ENCODE results near the gene DDX17.

DDX17 gene

DNA sequence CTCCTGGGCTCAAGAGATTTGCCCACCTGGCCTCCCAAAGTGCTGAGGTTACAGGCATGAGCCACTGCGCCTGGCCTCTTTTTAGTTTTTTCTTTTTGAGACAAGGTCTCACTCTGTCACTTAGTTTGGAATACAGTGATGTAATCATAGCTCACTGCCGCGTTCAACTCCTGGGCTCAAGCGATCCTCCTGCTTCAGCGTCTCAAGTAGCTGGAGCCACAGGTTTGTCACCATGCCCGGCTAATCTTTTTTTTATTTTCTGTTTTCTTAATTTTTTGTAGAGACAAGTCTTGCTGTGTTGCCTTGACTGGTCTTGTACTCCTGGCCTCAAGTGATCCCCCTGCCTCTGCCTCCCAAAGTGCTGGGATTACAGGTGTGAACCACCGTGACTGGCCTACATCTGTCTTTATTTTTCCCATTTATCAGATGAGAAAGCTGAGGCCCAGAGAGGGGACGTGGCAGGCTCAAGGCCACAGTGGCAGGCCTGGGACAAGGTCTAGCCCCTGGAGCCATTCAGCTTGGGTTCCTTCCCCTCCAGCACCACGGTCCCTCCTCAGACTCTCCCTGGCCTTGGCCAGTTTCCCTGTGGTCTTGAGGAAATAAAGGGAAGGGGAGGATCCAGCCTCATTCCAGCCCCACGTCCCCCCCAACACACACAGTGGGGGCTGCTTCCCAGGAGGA, 41.0 kb downstream of the DDX17 start:
- DNase-seq, result no peak

DNA sequence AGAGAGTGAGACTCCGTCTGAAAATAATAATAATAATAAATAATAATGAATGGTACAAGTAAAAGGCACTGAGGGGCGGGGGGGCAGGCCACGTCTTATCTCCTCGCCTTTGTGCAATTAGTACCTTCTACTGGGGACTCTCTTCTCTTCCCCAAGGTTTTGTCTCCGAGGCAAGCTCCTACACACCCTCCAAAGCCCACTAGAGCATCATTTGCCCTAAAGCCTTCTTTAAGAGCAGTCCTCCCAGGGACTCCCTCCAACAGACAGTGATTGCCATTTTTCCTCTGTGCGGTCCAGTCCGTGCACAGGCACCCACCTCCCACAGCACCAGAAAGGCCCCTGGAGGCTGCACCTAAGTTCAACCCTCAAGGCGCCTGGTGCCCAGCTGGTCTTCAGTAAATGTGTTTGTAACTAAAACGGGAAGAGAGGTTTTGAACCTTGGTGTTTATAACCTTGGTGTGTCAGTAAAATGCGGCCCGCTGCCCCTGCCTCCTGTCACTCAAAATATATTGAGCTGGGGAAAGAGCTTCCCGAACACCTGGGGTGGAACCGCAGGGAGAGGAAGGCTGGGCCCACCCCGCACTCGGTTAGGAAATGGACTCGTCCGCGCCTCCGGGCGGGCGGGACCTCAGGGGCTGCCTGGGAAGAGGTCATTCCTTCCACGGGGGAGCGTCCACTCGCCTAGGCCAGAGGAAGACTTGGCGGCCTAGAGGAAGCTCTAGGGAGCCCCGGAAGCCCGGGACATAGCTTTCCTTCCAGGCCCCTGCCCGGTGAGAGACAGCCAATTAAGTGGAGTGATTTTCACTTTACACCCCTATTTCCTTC, 42.9 kb downstream of the DDX17 start:
- no peak for DNase-seq

DNA sequence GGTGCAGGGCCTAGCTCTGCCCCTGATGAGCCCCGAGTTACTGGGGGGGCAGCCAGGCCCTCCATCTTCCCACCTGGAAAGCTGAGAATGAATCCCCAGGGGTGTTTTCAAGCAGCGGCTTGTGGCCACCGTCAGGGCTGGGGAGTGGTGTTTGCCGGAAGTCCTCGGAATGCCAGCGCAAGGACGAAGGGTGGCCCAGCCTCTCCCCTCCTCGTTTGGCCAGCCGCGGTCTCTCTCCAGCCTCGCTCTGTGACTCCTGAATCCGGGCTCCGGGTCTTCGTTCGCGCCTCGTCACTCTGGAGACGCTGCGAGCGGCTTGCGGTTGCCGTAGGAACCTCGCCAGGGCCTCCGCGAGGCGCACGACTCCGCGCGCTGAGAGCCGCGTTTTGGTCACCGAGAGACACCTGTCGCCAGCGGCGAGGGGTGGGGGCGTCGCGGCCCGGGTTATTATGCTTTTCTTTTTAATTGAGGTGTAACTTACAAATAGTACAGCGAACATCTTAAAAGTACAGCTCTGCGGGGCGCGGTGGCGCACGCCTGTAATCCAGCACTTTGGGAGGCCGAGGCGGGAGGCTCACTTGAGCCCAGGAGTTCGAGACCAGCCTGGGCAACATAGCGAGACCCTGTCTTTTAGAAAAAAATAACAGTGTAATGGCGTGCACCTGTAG, 44.6 kb downstream of the DDX17 start:
- DNase-seq, result peak; percentile 17 to 21

DNA sequence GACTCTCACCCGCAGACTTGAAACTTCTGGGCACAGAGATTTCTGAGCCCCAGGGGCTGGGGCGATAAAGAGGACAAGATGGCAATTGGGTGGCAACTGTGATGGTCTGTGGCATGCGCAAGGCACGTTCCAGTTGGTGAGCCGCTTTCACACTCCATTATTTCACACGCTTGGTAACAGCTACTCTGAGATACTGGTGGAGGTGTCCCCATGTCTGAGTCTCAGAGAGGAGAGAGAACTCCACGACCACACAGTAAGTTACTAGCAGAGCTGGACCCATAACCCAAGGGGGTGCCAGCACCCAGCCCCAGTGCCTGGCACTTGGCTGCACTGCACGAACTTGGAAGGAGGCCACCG, 45.1 kb downstream of the DDX17 start:
- no peak for DNase-seq

DNA sequence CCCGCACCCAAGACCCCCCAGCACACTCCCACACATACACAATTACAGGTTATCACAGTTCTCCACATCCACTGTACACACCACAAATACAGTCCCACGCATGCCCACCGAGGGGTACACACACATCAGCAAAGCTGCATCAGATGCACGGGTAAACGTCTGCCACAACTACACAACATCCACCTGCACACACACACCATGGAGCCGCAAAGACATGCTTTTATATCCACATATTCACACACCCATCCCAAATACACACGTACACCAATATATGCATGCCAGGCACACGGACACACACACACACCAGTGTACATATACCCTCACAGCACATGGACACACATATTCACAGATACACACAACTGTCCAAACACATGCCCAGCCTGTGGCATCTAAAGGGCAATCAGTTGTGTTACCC, 45.7 kb downstream of the DDX17 start:
- no peak for DNase-seq

DNA sequence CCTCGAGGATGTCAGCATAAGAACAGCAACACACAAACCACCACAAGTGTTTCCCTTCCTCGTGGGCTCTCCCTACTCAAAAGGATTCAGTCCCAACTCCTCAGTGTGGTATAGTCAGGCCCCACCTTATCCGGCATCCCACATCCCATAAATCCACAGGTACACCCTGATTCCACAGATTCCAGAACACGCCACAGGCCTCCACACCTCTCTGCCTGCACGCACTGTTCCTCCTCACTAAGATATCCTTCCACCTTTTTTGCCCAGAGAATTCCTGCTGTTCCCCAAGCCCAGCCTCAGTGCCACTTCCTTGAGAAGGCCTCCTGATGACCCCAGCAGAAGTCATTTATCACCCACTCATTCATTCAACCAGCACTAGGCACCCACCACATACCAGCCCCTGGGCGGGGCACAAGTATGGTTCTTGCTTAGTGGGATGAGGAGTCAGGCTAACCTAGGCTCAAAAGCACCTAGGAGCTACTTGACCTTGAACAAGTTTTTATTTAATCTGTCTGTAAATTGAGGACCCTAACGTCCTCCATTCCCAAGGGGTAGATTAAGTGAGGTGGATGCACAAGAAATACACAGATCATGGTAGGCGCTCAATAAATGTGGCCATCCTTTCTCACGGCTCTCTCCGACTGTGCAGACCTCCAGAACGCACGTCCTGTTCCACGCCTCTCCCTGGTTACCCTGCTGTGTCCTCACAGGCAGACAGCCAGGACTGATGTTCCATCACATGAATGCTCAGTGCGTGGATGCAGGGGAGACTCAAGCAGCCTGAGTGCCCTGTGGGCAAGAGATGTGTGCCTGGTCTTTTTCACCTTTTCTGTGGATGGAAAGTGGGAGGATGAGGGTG, 49.0 kb downstream of the DDX17 start:
- DNase-seq, result no peak

DNA sequence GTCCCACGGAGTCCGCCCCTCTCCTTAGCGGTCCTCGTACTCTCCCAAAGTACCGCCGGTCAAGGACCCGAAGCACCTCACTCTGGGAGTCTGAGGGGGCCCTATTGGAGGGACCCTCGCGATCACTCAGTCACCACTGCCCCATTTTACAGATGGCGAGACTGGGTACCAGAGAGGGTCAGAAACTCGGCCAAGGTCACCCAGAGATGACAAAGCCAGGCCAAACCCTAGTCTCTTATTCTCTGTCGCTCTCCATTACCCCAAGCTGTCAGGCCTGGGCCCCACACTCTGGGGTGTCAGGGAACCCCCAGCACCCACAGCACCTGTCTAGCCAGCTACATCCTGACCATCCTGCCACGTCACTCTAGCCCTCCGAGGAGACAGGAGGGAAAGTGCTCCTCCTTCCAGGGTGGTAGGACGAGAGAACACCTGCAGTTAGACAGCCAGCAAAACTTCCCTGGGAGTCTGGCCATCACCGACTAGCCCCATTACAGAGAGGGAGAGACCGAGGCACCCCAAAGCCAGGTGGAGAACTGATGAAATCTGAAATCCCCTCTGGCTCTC, 49.8 kb downstream of the DDX17 start:
- DNase-seq, result no peak

DNA sequence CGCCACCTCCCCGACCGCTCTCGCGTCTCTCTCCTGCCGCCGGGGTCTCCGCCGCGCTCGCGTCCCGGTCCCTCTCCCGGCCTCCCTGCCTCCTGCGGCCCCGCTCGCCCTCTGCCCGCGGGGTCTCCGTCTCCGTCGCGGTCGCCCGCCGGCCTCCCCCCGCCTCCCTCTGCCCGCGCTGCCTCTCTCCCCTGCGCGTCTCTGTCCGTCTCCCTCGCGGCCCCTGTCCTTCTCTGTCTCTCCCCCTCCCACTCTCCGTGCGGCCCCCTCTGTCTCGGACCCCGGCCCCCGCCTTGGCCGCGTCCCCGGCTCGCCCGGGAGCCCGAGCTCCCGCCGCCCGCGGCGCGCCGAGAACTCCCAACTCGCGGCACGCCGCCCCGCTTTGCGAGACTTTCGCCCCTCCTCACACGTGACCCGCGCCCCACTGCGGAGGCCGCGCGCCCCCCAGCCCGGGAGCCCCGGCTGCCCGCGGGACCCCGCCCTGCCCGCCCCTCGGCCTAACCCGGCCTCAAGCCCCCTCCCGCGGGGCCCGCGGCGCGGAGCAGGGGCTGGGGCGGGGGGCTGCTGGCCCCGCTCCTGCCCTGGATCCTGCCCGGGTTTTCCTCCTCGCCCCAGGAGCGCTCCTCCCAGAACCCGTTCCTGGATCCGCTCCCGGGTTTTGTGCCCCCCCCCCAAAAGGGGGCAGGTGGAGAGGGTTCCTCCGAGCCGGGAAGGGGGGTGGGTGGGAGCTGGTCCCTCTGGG, 50.4 kb downstream of the DDX17 start:
- DNase-seq, result no peak

DNA sequence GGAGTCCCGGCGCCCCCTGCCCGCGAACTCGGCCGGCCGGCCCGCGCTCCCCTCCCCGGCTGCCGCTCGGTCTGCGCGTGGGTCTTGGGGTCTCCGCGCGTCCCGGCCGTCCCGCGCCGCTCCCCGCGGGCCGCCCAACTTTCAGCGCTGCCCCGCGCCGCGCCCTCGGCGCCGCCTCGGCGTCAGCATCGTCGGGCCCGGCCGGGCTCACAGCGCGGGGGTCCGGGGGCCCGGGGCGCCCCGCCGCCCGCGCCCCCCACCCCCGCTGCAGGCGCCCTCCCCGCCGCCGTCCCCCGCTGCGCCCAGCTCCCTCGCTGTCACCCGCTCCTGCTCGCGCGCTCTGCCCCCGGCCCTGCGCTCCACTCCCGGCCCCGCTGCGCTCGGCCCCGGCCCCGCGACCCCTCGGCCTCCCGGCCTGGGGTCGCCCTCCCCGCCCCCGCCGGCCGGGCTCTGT, 51.0 kb downstream of the DDX17 start, which contains the start of gene KCNJ4:
TSS of gene KCNJ4 (minus strand) at position 124 of the 454 bp plus-strand sequence. CDS start 27,067 bp downstream, outside the sequence.
- DNase-seq, result no peak

DNA sequence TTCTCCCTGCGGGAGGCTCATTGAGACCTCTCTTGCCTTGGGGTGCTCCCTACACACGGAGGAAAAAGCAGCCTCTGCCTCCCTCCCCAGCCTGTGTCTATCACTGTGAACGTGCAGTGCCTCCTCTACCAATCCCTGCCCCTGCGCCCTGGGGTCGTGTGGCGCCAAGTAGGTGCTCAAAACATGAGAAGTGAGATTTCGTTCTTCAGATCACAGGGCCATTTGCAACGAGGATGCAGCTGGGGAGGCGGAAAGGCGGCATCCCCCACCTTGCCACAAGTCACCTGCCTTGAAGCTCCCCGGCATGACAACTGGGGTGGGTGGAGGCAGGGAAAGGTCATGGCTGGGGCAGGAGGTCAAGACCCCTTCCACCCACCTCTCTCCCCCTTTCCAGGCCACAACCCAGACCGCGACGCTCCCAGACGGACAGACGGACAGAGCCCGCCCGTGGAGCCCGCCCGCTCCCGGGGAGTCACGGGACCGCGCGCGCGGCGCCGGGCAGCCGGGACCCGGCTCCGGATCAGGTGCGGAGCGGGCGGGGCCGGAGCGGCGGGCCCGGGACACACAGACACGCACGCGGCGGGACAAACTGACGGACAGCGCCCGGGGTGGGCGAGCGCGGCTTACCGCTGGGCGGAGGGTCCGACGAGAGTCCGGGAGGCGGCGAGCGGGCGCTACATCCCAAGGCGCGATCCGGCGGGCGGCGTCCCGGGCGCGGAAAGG, 51.6 kb downstream of the DDX17 start:
- DNase-seq, result no peak

DNA sequence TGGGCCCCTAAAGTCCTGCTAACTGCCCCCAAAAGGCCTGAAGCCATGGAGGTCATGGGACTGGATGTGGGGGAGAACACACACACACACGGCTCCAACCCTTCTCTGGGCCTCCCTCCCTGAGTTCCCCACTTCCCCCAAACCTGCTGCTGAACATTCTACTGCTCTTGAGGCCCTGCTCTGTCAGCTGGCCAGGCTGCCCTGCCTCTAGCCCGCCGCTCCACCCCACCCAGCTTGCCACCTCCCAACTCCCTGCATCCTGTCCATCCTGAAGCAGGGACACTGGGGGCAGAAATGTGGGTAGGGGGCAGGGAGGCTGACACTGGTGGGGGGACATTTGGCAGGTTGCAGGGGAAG, 52.1 kb downstream of the DDX17 start:
- DNase-seq, result no peak

DNA sequence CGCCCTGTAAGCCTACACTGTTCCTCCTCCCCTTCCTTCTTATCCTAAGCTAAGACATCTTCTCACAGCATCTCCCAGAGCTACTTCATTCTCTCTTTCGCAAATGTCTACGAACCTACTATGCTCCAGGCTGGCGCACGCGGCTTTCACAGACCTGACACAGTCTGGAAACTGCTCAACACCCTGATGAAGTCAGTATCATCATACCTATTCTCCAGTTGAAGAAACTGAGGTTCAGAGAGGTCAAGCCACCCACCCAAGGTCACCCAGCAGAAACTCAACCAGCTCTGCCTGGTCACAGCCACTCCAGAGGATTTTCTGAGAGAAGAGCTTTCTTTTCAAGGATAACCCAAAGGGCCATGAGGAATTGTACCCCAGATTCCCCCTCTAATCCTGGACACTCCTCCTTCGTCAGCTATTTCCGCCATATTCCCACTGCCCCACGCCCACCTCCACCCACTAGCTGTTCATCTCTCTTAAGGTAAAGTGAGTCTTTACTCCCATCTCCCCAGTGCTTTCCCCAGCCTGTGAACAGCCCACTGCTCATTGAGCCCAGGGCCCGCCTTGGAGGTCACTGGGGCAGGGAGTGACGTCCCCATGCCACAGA, 52.9 kb downstream of the DDX17 start:
- no peak for DNase-seq

DNA sequence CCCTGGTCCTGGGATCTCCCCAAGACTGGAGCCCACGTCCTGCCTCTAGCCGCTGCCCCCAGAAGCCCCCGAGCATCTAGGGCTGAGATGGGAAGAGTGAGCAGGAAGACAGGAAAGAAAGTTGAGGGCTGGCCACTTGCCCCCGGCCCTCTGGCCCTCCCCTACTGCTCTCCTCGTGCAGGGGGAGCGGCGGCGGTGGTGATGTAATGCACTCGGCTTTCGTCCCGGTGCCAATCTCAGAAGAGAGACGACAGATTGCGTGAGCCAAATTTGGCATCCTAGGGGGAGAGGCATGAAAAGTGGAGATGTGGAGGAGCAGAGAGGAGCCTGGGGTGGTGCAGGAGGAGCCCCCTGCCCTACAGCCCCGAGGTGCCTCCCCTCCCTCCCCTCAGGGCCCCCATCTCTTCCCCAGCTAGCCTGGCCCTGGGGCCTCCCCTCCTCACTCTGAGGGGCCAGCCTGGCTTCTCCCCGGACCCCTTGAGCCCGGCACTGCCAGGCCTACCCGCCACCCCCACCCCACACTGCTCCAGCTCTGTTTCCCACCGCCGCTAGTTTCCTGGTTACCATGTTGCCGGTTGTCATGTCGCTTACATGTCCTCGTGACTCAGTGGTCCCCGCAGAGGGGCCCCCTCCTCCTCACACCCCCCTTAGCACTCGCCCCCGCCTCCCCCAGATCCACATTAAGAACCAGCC, 53.6 kb downstream of the DDX17 start:
- no peak for DNase-seq

DNA sequence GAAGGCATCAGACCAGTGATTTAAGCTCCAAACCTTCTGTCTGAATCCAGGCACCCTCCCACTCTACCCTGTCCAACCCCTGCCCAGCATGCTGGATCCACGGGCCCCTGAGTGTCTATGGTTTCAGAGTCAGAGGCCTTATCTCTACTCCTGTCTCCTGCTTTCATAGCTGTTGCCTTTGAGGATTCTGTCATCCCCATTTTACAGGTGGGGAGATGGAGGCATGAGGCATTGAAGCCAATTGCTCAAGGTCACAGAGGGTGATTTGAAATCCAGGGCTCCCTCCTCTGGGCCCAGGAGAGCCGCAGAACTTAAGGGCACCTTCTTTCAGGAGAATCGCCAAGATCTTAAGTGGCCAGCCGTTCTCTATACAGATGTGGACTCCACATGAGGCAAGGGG, 54.2 kb downstream of the DDX17 start:
- DNase-seq, result no peak

DNA sequence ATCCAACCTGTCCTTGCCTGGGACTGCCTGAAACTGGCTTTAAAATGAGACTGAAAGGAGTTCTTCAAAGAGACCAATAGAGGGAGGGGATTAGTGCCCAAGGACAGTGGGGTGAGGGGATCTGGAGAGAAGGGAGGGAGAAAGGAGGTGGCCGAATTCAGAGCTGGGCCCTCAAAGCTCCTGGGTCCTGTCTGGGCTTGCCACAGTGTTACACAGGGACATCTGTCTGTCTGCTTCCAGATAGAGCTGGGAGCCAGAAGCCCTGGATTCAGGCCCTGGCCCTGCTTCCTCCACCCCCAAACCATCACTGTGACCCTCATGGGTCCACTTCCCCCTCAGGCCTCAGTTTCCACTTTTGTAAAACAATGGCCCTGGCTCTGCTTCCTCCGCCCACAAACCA, 54.7 kb downstream of the DDX17 start:
- DNase-seq, result no peak

DNA sequence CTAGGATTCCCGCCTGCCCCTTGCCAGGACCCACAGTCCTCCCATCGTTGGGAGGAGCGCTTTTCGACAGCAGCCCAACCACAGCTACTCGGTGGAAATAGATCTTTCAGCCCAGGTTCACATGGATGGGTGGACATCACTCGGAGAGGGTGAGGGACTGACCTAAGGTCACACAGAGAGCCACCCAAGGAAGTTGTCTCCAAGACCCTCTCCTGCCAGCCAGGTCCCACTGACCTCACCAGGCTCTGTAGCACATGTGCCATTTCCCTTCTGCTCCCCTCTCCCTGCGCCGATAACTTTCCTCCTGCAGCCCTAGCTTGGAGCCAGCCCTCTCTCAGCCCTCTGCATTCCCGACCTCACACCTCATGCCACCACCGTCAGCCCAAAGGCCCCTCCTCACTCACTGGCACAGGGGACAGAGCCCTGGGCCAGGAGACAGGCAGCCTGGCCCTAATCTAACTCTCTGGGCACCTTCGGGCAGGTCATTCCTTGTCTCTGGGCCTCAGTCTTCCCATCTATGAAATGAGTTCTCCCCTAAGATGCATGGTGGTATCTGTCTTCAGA, 55.8 kb downstream of the DDX17 start:
- no peak for DNase-seq

DNA sequence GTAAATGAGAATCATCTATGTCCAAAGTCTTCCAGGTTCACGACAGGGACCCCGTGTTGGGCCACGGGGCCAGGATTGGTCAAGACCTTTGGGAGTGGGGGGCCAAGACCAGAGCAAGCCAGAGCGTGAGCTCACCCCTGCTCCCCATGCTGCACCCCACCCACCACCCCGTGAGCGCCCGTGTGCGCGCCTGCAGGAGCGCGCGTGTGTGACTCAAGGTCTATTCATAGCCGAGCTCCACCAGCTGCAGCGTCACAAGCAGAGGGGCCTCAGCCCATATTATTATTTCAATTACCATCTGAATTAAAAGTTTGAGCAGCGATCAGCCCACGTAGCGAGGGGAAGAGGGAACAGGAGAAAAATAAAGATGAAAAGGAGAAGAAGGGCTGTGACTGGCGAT, 56.3 kb downstream of the DDX17 start:
- DNase-seq, result no peak

DNA sequence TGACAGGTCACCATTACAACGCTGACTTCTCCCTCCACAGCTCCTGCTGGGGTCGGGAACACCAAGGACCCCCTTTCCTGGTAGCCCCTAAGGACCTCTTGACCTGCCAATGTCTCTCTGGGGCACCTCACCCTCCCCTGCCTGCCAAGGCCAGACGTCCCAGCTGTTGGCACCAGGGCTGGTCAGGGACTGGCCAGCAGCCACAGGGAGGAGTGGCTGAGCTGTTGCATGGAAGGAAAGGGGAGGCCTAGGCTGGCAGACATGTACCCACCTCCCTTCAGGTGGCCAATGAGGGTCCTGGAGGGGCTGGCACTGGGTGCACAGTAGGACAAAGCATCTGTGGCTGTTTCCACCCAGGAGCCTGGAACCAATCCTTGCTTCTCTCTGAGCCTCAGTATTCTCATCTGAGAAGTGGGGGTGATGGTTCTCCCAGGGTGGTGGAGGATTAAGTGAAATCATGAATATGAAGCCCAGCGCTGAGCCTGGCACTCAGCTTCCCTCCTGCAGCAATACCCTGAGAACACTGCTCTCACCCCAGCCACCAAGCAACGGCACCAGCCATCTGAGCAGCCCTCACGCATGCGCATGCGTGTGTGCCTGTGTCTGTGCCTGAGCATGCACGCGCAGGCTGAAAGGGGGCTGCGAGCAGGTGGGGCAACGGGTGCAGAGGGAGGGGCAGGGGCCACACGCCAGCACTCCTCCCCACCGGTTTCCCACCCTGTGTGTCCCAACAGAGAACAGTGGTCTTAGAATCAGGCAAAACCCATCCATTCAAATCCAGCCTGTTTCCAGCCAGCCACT, 57.0 kb downstream of the DDX17 start:
- DNase-seq, result no peak
